ENCODE measurements around the gene LRRC57.

LRRC57 gene

GRCh38 chr15:42553554-42553953, 5.0 kb upstream of the LRRC57 start:
- DNase-seq (ENCODE audit: low spot score) = no peak

GRCh38 chr15:42549741-42550392, 1.3 kb upstream of the LRRC57 start:
- no peak for DNase-seq (ENCODE audit: low spot score)

GRCh38 chr15:42549032-42549491, 469 bp upstream of the LRRC57 start:
- DNase-seq (ENCODE audit: low spot score) = no peak

DNA sequence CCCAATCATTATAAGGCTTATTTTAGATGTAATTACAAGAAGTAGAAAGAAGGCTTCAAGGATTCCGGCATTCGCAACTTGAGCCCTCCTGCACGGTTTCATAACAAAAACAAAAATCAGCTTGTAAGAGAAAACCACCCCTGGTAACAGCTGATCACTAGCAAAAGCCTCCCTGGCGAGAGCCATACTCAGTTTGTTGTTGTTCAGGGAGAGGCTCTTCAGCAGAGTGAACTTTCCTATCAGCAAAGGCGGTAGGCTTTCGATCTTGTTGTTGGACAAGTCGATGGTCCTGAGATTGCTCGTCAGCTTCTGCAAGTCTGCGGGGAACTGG, 710 bp downstream of the LRRC57 start:
- DNase-seq (ENCODE audit: low spot score) = no peak

DNA sequence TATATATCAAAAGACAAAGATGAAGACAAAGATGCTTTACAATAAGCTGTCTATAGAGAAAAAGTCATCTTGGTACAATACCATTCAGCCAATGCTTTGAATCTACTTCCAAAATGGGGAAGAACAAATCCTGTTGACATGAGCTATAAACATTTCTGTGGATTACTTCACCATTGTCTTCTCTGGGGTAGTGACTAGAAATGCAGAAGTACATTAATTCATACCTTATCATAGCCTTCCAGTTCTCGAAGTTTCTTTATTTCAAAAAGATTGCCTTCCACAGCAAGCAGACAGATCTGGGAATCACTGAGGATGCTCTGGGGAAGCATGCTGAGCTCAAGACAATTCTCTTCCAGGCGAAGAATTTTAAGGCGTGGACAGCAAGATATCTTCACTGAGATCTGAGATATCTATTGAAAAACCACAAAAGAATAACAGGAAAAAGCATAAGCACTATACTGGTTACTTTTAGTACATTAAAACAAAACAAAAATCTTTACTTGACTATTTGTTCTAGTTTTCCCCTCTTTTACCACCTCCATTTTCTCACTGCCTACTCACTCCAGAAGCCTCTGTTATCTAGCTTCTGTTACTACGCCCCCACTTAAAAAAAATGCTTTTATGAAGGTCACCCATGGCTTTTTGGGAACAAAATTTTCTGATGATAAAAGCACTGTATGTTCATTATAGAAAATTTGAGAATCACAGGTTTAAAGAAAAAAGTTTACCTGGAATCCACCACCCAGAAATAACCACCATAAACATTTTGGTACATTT, 3.6 kb downstream of the LRRC57 start:
- no peak for DNase-seq (ENCODE audit: low spot score)

GRCh38 chr15:42533246-42533645, 15.3 kb downstream of the LRRC57 start:
- DNase-seq (ENCODE audit: low spot score) = no peak

DNA sequence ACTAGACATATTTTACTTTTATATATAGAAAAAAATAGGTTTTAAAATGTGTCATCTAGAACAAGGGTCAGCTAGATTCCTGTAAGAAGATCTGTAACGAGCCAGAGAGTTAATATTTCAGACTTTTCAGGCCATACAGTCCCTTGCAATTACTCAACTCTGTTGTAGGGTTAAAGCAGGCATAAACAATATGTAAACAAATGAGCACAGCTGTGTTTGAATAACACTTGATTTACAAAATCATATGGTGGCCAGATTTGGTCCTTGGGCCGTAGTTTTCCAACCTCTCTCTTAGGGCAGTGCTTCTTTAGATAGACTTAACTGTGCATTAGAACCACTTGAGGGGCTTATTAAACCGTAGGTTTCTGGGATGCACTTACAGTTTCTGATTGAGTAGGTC, 19.6 kb downstream of the LRRC57 start:
- DNase-seq (ENCODE audit: low spot score) = no peak

DNA sequence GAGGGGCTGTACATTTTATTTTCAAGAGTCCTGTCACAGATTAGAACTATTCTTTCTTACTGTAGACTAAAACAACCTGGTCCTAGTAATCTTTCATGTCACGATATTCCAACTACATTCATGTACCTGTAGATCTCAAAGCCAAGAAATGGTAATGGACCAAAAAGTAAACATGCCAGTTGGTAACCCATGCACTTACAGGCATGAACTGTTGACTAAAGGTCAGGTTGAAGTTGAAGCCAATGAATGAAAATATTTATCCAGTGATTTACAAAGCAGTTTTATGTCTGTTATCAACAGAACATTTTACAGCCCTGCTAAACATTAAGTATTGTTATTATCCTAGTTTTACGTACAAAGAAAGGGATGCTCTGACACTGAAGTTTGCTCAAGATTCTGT, 25.3 kb downstream of the LRRC57 start:
- DNase-seq (ENCODE audit: low spot score) = no peak

DNA sequence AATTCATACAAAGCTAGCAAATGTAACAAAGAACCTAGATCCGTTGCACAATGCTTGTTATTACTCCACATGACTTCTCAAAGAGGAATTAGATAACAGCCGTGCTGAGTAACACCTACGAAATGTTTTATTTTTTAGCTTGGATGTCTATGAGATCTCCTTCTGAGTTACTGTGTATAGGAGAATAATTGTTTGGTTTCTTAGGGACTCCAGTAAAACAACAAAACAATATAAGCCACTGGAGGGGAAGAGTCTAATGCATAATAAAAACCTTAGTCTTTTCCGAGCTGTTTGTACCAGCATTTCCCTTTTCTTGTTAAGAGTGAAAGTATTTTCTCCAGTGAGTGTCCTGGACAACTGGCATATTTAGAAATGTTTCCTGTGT, 37.6 kb downstream of the LRRC57 start:
- no peak for DNase-seq (ENCODE audit: low spot score)

DNA sequence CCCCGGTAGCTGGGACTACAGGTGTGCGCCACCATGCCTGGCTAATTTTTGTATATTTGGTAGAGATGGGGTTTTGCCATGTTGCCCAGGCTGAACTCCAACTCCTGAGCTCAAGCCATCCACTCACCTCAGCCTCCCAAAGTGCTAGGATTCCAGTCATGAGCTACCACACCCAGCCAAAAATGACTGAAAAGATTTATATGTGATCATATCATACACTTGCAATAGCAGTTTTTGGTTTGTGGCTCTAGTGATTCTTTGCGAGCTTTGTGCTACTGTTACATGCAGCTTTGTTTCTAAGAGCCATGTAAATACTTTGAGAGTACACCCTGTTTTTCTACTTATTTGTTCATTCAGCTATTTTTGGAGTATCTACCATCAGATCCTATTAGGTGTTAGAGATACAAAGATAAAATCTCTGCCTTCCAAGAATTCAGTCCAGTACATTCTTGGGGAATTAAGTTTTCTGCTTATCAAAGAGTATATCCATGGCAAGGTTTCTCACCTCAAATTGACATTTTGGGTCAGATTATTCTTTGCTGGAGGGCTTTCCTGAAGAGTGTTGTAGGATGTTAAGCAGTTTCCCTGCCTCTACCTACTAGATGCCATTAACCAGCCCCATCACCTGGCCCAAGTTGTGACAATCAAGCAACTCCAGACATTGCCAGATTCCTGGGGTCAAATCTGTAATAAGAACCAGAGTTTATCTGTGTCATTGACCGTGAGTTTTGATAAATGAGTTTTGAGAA, 38.2 kb downstream of the LRRC57 start:
- DNase-seq (ENCODE audit: low spot score) = no peak

GRCh38 chr15:42508263-42508690, 40.3 kb downstream of the LRRC57 start:
- DNase-seq (ENCODE audit: low spot score) = no peak

DNA sequence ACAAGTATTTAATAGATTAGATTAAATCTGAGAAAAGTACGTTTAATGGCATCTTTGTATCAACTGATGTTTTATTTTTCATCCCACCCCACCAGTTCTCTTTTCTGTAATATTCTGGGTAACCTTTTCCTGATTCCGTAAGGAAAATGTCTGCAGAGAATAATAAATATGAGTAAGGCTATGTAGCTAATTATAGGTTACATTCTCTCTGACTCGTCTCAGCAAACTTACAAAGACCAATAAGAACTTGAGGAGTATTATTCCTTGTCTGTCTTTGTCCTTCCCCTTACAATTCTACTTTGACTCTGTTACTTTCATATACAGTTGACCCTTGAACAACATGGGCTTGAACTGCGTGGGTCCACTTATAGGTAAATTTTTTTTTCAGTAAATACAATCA, 41.1 kb downstream of the LRRC57 start:
- no peak for DNase-seq (ENCODE audit: low spot score)

DNA sequence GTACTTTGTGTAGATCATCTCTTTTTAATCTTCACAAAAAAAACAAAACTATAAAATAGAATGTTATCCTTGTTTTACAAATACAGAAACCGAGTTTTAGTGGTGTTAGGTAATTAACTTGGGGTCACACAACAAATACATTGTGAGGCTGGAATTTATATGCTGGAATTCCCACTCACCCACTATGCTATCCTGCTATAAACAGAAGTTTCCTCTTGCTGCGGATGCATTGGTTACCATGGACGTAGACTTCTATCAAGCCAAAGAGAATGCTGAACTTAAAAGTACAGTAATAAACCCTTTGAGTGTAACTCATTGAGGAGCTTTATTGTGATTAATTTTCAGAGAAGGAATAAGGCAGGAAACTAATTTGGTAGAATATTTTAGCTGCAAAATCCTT, 44.0 kb downstream of the LRRC57 start:
- no peak for DNase-seq (ENCODE audit: low spot score)

- DNase-seq (ENCODE audit: low spot score) = no peak
Observed at GRCh38 chr15:42503825-42504224, 44.8 kb downstream of the LRRC57 start.

DNA sequence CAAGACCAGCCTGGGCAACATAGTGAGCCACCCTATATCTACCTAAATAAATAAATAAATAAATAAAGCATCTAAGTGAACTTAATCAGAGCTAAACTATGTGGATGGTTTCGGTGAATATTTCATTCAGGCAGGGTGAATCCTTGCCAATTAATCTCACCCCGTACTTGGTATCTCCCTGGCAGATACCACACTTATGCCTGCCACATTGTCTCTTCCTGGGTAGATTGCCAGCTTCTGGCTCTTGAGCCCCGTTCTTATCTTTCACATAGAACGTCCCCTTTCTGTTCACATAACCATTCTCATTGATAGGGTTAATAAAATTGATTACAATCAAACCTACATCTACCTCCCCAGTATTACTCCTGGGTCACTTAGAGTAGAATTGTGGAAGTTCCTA, 46.1 kb downstream of the LRRC57 start:
- DNase-seq (ENCODE audit: low spot score) = no peak

DNA sequence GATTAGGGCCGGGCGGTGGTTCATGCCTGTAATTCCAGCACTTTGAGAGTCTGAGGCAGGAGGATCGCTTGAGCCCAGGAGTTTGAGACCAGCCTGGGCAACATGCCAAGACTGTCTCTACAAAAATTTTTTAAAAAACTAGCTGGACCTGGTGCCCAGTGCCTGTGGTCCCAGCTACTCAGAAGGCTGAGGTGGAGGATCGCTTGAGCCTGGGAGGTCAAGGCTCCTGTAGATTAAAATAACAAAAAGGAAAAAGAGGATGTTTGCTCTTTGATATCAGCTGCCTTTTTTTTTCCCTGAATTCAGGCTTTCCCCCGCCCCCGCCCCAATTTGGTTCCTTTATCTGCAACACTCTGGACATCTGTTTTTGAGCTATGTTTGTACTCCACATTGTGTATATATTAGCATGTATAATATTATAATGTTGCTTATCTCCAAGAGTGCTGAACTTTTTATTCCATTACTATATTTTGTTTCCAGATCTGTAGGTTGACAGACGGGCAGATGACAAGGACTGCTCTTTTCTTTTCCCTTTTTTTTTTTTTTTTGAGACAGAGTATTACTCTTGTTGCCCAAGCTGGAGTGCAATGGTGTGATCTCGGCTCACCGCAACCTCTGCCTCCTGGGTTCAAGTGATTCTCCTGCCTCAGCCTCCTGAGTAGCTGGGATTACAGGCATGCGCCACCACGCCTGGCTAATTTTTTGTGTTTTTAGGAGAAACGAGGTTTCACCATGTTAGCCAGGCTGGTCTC, 48.6 kb downstream of the LRRC57 start:
- no peak for DNase-seq (ENCODE audit: low spot score)

DNA sequence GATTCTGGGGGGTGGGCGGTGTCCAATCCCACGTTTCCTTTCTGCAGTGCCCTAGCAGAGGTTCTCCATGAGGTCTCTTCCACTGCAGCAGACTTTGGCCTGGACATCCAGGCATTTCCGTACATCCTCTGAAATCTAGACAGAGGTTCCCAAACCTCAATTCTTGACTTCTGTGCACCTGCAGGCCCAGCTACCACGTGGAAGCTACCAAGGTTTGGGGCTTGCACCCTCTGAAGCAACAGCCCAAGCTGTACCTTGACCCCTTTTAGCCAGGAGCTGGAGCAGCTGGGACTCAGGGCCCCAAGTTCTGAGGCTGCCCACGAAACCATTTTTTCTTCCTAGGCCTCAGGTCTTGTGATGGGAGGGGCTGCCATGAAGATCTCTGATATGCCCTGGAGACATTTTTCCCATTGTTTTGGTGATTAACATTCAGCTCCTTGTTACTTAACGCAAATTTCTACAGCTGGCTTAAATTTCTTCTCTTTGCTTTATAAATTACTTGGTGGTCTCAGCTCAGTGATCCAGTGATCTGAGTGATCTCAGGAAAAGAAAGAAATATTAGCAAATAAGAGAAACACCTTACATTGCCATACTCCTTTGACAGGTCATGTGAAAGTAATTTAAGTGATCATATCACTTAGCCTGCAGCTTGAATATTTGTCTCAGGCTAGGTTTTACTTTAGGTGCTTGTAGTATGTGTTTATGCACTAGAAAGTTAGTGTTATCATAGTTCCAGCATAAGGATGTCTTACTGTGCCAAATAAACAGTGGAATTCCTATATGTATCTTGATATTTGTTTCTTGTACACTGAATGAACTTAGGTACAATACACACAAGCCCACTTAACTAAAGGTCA, 50.2 kb downstream of the LRRC57 start:
- no peak for DNase-seq (ENCODE audit: low spot score)

DNA sequence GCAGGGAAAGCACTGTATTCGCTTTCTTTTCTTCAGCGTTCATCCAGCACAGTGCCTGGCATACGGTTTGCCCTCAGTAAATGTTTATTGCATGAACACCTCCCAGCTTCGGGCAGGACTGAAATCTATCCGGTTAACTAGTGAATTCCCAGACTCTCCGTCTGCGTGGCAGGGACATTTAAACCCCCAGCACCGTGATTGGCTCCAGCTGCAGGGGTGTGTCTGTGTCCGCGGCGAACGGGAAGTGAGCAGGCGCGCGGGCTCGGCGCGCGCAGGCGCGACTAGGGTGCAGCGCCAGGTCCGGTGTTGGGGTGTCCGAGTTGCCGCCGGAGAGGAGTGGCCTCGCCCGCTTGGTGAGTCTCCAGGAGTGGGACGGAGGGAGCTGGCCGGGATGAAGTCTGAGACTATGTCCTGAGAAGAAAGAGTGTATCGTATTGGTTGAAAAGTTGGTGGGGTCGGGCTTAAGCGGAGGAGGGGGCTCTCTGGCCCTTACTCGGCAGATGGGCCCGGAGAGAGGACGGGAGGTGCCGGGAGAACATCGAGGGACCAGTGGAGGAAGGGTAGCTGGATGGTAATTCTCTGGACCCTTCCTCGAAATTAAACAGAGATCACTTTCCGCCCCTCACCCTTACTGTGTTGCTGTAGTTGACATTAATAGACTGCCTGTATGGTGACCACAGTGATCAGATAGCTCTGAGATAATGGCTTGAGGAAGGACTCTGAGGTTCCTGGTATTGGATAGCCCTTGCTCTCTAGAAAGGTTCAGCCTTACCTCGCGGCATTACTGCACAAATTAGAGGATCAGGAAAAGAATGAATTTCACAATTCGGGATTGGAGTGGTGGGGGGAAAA, 53.0 kb downstream of the LRRC57 start, which contains the start of gene SNAP23:
Gene SNAP23, plus strand, starts transcription at position 274 of the 852 bp plus-strand sequence. CDS start 16,213 bp downstream, outside the sequence.
- DNase-seq (ENCODE audit: low spot score) = peak; percentile 88

- peak; percentile 39 for DNase-seq (ENCODE audit: low spot score)
Observed at GRCh38 chr15:42494998-42495360, 53.6 kb downstream of the LRRC57 start.

- no peak for DNase-seq (ENCODE audit: low spot score)
Observed at GRCh38 chr15:42493679-42494078, 54.9 kb downstream of the LRRC57 start.

Measured in SK-N-DZ (cell line).